HG02852 (cell line): Measurements from ENCODE around the gene HTRA3.

Source experiments
- ATAC-seq: cut with Tn5 transposase; IDR thresholded peaks from one replicate; pipeline ENCODE4 v1.9.1; 2021; ENCODE audit warnings: mild to moderate bottlenecking, moderate library complexity; ENCODE audit not compliant: unreplicated experiment

The HTRA3 gene

GRCh38 chr4:8269535-8270417 lies at the start of gene HTRA3:
TSS of gene HTRA3 (plus strand) at chr4:8269754. CDS start at chr4:8269969, 215 bp downstream.
- no peak for ATAC-seq

DNA sequence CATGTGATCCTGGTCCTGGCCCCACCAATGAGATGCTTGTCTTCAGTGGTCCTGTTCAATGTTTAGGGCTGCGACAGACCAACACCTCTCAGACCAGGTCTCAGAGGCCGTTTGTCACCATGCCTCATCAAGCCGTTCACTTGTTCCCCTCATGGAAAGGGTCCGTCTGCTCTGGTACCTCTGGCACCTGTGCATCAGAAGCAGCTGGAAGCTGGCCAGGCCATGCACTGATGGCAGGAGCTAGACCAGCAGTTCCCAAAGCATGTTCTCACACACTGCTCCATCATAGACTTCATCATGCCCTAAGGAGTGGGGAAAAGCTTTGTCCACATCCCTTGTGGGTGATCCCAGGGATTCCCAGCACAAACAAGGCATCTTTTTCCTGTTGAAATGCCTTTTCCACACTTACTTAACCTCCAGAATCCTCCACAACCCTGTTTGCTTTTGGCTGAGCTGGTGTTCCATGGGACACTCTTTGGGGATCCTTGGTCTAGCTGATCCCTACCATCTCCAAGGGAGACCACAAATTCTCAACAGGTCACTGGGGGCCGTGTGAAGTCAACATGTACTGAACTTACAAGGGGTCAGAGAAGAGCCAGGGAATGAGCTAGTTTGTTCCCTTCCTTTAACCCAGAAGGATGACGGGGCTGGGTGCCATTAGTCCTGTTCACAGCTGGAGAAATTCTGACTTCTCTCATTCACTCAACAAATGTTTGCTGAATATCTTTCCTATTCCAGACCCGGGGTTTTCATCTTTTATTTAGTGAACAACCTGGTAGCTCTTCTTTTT lies 48.7 kb upstream of the HTRA3 start:
- ATAC-seq: no peak

DNA sequence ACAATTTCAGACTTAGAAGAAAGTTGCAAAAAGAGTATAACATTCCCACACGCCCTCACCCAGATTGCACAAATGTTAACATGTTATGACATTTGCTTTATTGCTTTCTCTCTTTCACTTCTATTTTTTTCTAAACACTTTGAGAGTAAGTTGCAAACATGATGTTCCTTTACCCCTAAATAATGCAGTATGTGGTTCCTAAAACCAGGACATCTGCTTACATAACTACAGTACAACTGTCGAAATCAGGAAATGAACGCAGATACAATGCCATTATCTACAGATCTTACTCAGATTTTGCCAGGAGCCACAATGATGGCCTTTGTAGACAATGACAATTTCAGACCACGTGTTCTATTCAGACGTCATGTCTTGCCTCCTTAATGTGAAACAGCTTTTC lies 48.1 kb upstream of the HTRA3 start:
- ATAC-seq: peak; percentile 44

- ATAC-seq: no peak
Observed at GRCh38 chr4:8221985-8222384, 47.6 kb upstream of the HTRA3 start.

- ATAC-seq: no peak
Observed at GRCh38 chr4:8222609-8223388, 46.8 kb upstream of the HTRA3 start.

- ATAC-seq: no peak
Observed at GRCh38 chr4:8224267-8224974, 45.1 kb upstream of the HTRA3 start.

DNA sequence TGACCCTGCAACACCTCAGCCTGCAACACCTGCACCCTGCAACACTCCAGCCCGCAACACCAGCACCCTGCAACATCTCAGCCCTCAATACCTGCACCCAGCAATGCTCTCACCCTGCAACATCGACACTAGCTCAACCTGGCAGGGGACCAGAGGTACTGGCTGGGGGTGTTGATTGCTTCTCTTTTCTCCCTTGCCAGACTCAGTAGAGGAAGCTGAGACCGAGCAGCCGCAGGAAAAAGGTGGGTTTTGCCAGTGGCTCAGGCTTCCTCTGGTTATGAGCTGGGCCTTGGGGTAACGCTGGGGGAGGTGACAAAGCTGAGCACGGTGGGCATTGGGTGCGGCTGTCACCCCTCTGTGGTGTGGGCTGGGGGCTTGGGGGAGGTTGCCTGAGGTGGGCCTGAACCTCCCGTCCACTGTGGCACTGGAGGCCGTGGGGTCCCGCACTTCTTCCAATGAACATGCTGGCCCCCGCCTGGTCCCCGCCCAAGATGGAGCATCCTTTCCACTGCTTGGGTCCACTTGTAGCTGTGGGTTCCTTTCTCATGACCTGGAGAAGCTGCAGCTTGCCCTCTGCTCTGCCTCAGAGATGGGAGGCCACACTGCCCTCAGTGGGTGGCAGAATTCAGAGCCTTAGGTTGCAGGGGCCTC lies 44.5 kb upstream of the HTRA3 start:
- ATAC-seq: no peak

GRCh38 chr4:8225706-8226443 lies 43.7 kb upstream of the HTRA3 start:
- ATAC-seq: no peak

GRCh38 chr4:8227201-8227770 lies 42.3 kb upstream of the HTRA3 start:
- ATAC-seq: no peak

DNA sequence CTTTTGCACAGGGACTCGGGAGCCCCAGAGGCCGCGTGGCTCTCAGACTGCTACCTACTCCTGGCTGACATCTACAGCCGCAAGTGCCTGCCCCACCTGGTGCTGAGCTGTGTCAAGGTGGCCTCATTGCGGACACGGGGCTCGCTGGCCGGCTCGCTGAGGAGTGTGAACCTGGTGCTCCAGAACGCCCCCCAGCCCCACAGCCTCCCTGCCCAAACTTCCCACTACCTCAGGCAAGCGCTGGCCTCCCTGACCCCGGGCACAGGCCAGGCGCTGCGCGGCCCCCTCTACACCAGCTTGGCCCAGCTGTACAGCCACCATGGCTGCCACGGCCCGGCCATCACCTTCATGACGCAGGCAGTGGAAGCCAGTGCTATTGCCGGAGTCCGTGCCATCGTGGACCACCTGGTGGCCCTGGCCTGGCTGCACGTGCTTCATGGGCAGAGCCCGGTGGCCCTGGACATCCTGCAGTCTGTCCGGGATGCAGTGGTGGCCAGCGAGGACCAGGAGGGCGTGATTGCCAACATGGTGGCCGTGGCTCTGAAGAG lies 41.7 kb upstream of the HTRA3 start:
- ATAC-seq: no peak

DNA sequence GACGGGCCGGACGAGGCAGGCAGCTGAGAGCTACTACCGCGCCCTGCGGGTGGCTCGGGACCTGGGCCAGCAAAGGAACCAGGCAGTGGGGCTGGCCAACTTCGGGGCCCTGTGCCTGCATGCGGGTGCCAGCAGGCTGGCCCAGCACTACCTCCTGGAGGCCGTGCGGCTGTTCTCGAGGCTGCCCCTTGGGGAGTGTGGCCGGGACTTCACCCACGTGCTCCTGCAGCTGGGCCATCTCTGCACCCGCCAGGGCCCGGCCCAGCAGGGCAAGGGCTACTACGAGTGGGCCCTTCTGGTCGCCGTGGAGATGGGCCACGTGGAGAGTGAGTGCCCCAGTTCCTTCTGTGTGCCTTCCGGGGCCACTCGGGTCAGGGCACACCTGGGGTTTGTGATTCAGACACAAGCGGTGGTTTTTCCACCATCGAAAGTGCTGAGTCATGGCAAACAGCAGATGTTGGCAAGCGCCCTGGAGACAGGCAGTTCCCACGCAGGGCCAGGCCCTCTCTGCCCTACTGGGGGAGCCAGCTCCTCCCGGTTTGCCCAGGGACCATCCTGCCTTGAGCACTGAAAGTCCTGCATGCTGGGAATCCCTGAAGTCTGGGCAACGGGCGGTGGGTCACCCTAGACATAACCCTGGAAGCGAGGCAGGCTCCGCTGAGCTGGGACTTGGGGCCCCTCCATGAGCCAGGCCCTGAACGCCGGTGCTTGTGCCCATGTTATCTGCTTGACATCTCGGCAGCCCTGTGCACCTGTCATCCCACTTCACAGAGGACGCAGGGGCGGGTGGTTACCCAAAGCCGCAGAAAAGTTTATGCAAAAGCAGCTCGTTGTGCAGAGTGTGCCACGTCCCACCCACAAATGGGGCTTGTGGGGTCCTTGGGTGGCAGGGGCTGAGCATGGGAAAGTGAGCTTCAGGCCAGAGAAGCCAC lies 41.0 kb upstream of the HTRA3 start:
- ATAC-seq: peak; percentile 66

DNA sequence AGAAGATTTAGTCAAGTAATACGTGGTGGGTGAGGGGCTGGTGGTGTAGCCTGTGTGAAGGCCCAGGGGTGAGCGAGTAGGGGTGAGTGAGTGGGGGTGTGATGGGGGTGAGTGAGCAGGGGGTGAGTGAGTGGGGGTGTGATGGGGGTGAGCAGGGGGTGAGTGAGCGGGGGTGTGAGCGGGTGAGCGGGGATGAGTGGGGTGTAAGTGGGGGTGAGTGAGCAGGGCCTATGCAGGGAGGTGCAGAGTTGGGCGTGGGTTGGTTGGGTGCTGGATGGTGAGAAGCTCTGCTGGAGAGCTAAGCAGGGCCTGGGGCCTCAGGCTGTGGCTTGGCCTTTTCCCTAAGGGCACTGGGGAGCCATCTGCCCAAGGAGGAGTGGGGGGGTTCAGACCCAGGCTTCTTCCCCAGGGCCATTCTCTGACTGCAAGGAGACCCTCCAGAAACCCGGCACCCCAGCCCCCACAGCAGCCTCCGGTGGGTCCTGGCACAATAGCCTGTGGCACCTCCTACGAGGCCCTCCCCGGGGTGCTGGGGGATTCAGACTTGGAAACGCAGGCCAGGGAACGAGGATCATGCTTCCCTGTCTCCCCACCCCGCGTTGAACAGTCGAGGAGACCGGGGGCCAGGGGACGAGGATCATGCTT lies 40.1 kb upstream of the HTRA3 start:
- ATAC-seq: no peak

DNA sequence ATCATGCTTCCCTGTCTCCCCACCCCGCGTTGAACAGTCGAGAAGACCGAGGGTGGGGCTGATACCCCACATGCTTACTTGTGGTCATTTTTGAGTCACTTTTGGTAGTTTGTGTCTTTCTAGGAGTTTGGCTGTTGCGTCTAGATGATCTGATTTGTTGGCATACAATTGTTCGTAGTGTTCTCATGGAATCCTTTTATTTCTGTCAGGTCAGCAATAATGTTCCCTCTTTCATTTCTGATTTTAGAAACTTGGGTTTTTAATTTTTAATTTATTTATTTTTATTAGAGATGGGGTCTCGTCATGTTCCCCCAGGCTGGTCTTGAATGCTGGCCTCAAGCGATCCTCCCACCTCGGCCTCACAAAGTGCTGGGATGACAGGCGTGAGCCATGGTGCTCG lies 39.5 kb upstream of the HTRA3 start:
- no peak for ATAC-seq

DNA sequence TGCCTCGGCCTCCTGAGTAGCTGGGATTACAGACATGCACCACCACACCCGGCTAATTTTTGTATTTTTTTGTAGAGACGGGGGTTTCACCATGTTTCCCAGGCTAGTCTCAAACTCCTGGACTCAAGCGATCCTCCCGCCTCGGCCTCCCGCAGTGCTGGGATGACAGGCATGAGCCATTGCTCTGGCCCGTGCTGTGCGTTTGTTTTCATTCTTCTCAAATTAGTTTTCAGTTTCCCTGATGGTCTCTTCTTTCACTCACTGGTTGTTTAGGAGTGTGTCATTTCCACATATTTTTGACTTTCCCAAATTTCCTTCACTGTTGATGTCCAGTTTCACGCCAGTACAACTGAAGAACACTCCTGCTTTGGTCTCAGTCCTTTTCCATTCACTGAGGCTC lies 38.7 kb upstream of the HTRA3 start:
- no peak for ATAC-seq

- ATAC-seq: no peak
Observed at GRCh38 chr4:8231551-8232049, 38.0 kb upstream of the HTRA3 start.

DNA sequence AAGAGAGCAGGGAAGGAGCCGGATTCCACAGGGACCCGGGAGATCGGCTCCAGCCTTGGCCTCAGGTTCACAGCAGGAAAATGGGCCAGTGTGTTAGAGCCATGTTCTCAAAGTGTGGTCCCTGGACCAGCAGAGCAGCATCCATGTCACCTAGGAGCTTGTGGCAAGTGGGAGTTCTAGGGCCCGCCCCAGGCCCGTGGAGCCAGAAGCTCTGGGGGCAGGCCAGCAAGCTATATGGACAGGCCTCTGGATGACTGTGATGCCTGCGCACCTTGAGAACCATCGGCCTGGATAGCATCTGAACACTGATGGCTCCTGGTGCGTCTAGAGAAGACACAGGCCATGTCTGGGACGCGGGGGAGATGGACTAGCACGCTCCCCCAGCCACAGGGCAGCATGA lies 36.8 kb upstream of the HTRA3 start:
- no peak for ATAC-seq
